ENCODE results near the gene SLC5A5.

Gene SLC5A5

GRCh38 chr19:17847538-17848366, 24.0 kb upstream of the SLC5A5 start, which contains the start of gene JAK3:
Gene JAK3 (minus strand): TSS chr19:17847982. CDS start chr19:17844417, 3,565 bp downstream.
- DNase-seq = peak; percentile 51

GRCh38 chr19:17848595-17849292, 23.0 kb upstream of the SLC5A5 start:
- DNase-seq = no peak

GRCh38 chr19:17854061-17854460, 17.7 kb upstream of the SLC5A5 start:
- no peak for DNase-seq

GRCh38 chr19:17855280-17856152, 16.2 kb upstream of the SLC5A5 start:
- DNase-seq = peak; percentile 52

- DNase-seq = peak; percentile 96
Measured at GRCh38 chr19:17859533-17860330, 12.0 kb upstream of the SLC5A5 start, which contains the start of gene RPL18A. Gene RPL18A (plus strand): TSS chr19:17859910. CDS start chr19:17859957, 47 bp downstream.

- DNase-seq = no peak
Measured at GRCh38 chr19:17860331-17860992, 11.3 kb upstream of the SLC5A5 start.

GRCh38 chr19:17860993-17861360, 10.8 kb upstream of the SLC5A5 start:
- no peak for DNase-seq

GRCh38 chr19:17861542-17862402, 10.0 kb upstream of the SLC5A5 start:
- no peak for DNase-seq

- DNase-seq = no peak
Measured at GRCh38 chr19:17862711-17863519, 8.8 kb upstream of the SLC5A5 start.

GRCh38 chr19:17863520-17864182, 8.1 kb upstream of the SLC5A5 start:
- no peak for DNase-seq

- no peak for DNase-seq
Measured at GRCh38 chr19:17865364-17866311, 6.1 kb upstream of the SLC5A5 start.

GRCh38 chr19:17866312-17866963, 5.3 kb upstream of the SLC5A5 start:
- no peak for DNase-seq

GRCh38 chr19:17866964-17867486, 4.7 kb upstream of the SLC5A5 start:
- DNase-seq = no peak

- no peak for DNase-seq
Measured at GRCh38 chr19:17868669-17869068, 3.1 kb upstream of the SLC5A5 start.

GRCh38 chr19:17869114-17869608, 2.6 kb upstream of the SLC5A5 start:
- no peak for DNase-seq

Data from right kidney (tissue), 1 donor.